Stomach smooth muscle (tissue), 2 donors: ENCODE results near the gene GALNT18.

Experiments used
- H3K27ac ChIP-seq: one replicate; pipeline ENCODE4 v1.7.0; 2013; ENCODE audit warnings: mild to moderate bottlenecking, low read length, inconsistent platforms
- H3K27me3 ChIP-seq, 2 donors: one replicate each; pipeline ENCODE4 v1.7.0; 2013; ENCODE audit warnings: low read length in 2 of 2; ENCODE audit not compliant: insufficient read depth in 2 of 2, control insufficient read depth in 1 of 2
- H3K36me3 ChIP-seq, 2 donors: one replicate each; pipeline ENCODE4 v1.7.0; 2013; ENCODE audit warnings: low read length in 2 of 2; ENCODE audit not compliant: control insufficient read depth in 2 of 2, insufficient read depth in 2 of 2
- H3K4me1 ChIP-seq: one replicate; pipeline ENCODE4 v1.7.0; 2013; ENCODE audit warnings: low read length; ENCODE audit not compliant: control insufficient read depth, insufficient read depth
- H3K4me3 ChIP-seq, 2 donors: one replicate each; pipeline ENCODE4 v1.7.0; 2013; ENCODE audit warnings: low read length in 2 of 2
- H3K9ac ChIP-seq, 2 donors: one replicate each; pipeline ENCODE4 v1.7.0; 2013; ENCODE audit warnings: low read length in 2 of 2, mild to moderate bottlenecking in 1 of 2
- H3K9me3 ChIP-seq, 2 donors: one replicate each; pipeline ENCODE4 v1.7.0; 2013; ENCODE audit warnings: low read length in 2 of 2; ENCODE audit not compliant: control insufficient read depth in 2 of 2
- donor health status: healthy.
- donor health status: Pancreatic carcinoma.

The GALNT18 gene

DNA sequence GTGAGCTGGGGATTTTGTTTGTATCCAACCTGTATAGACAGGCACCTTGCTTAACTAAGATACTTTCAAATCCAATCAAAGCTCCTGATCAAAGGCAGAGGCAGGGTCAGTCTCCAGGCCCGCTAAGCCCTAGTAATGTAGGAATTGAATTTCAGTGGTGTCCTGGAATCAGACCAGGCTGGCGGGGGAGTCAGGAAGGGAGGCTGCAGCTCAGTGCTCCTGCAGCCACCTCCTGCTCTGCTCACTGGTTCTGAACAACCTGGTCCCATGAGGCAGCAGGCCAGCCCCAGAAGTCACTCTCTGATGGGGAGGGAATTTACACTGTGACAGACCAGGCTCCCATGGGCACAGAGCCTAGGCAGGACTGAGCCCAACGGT, 38.5 kb upstream of the GALNT18 start:
- H3K27ac ChIP-seq: no peak overlapping the region
- H3K9ac ChIP-seq: no peak overlapping the region
- no peaks in the 10 kb centered on the region for H3K9me3 ChIP-seq
- no peaks in the 10 kb centered on the region for H3K4me1 ChIP-seq
- H3K4me3 ChIP-seq: no peak overlapping the region
- peaks cover 0 to 2% of the 10 kb centered on the region in 2 donors for H3K27me3 ChIP-seq
- H3K36me3 ChIP-seq: no peaks in the 10 kb centered on the region

DNA sequence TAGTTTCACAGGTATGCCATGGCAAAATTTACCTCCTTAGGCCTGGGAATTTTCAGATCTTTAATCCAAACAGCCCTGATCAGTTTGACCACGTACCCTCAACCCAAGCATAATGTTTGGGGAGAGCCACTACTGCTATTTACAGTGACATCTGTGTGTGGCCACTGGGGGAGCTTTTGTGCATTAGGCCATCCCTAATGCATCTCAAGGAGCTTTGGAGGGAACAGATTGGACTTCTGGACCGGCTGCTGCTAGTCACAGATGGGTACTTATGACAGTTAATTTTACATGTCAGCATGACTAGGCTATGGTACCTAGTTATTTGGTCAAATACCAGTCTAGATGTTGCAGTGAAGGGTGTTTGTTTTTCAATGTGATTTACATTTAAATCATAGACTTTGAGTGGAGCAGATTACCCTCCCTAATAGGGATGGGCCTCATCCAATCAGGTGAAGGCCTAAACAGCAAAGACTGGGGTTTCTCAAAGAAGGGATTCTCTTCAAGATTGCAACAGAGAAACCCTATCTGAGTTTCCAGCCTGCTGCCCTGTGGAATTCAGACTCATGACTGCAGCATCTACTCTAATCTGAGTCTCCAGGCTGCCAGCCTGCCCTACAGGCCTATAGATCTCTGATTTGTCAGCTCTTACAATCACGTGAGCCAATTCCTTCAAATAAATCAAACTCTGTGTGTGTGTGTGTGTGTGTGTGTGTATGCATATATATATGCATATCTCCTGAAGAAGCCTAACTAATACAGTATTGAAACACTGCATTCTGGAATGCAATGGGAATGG, 38.0 kb upstream of the GALNT18 start:
- H3K4me3 ChIP-seq: no peak overlapping the region
- no peaks in the 10 kb centered on the region for H3K9me3 ChIP-seq
- H3K4me1 ChIP-seq: no peaks in the 10 kb centered on the region
- peaks cover 0 to 2% of the 10 kb centered on the region in 2 donors for H3K27me3 ChIP-seq
- no peak overlapping the region for H3K27ac ChIP-seq
- no peaks in the 10 kb centered on the region for H3K36me3 ChIP-seq
- H3K9ac ChIP-seq: no peak overlapping the region

DNA sequence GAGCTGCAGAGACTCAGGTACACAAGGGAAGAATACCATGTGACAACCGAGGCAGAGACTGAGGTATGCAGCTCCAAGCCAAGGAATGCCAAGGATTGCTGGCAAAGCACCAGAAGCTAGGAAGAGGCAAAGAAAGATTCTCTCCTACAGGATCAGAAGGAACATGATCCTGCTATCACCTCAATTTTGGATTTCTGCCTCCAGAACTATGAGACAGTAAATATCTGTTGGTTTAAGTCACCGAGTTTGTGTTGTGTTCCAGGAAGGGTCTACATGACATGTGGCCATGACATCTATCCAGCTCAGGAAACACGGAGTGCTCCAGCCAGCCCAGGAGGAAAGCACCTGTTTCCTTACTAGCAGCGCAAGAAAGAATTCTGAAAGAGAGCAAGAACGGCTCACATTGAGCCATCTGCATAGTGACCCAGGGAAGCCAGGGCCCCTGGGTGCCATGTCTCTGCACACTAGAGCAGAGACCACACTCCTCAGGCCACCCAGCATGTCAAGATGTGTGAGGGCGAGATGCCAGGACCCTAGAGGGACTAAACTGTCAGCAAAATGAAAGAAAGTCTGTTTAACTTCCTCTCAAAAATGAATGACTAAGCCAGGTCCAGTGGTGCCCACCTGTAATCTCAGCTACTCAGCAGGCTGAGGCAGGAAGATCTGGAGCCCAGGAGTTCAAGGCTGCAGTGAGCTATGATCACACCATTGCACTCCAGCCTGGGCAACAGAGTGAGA, 35.6 kb upstream of the GALNT18 start:
- H3K9ac ChIP-seq: no peak overlapping the region
- no peak overlapping the region for H3K4me3 ChIP-seq
- H3K27ac ChIP-seq: no peak overlapping the region
- no peaks in the 10 kb centered on the region for H3K9me3 ChIP-seq
- no peaks in the 10 kb centered on the region for H3K4me1 ChIP-seq
- H3K27me3 ChIP-seq: no peaks in the 10 kb centered on the region
- H3K36me3 ChIP-seq: no peaks in the 10 kb centered on the region

DNA sequence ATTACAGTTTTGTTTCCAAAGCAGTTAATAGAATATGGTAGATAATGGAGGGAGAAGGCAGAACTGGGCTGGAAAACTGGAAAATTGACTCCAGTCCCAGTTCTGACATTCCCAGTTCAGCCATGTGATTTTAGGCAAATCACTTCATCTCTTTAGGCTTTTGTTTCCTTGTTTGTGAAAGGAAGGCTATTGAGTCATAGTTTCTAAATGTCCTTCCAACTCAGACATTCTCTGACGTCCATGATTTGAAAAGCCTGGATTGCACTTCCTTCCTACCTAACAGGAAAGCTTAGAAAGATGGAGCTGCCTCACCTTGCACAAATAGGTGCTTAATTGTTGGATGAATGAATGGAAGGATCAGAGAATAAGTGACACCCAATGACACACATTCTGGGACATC, 19.8 kb upstream of the GALNT18 start:
- H3K27me3 ChIP-seq: peaks cover 0 to 2% of the 10 kb centered on the region in 2 donors
- no peaks in the 10 kb centered on the region for H3K4me1 ChIP-seq
- H3K36me3 ChIP-seq: no peaks in the 10 kb centered on the region
- H3K4me3 ChIP-seq: no peak overlapping the region
- no peak overlapping the region for H3K9ac ChIP-seq
- peaks cover 0 to 5% of the 10 kb centered on the region in 2 donors for H3K9me3 ChIP-seq
- H3K27ac ChIP-seq: no peak overlapping the region

DNA sequence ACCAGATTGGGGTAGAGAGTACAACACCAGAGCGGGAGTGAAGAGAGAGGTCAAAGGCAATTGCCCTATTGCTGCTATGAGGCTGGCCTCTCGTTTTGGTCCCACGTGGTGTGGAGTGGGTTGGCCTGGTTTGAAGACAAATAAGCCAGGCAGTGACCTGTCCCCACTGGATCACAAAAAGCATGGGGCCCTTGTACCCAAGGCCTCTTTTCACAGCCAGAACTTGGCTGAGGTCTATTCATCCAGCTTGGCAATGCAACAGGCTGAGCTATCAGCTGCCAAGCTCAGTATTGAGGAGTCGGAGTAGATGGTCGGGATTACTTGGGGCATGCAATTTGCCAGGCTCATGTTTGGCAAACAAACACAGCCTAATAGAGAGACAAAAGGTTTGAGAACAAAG, 19.2 kb upstream of the GALNT18 start:
- H3K9me3 ChIP-seq: peaks cover 0 to 5% of the 10 kb centered on the region in 2 donors
- H3K4me3 ChIP-seq: no peak overlapping the region
- no peaks in the 10 kb centered on the region for H3K36me3 ChIP-seq
- no peak overlapping the region for H3K27ac ChIP-seq
- peaks cover 0 to 2% of the 10 kb centered on the region in 2 donors for H3K27me3 ChIP-seq
- H3K4me1 ChIP-seq: no peaks in the 10 kb centered on the region
- H3K9ac ChIP-seq: no peak overlapping the region

DNA sequence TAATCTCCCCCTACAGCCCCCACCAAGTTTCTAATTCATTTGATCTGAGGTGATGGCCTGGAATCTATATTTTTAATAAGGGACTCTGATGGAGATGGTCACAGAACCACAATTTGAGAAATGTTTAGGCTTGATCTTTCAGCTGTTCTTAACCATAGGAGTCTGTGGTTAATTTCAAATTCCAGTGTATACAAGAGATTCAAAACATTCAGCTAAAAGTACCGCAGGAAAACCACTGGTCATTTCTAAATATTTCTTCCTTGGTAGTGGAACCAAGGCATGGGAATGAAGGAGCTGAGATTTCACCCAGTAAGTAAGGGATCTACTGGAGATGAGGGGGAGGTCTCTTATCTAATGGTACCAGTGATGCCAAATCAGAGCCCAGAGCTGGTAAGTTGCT, 18.3 kb upstream of the GALNT18 start:
- Histone ChIP-seq H3K4me1 (no peaks in the 10 kb centered on the region), H3K9ac (no peak overlapping the region), H3K4me3 (no peak overlapping the region), H3K36me3 (no peaks in the 10 kb centered on the region), H3K9me3 (peaks cover 0 to 5% of the 10 kb centered on the region in 2 donors), H3K27me3 (peaks cover 0 to 2% of the 10 kb centered on the region in 2 donors), H3K27ac (no peak overlapping the region)

DNA sequence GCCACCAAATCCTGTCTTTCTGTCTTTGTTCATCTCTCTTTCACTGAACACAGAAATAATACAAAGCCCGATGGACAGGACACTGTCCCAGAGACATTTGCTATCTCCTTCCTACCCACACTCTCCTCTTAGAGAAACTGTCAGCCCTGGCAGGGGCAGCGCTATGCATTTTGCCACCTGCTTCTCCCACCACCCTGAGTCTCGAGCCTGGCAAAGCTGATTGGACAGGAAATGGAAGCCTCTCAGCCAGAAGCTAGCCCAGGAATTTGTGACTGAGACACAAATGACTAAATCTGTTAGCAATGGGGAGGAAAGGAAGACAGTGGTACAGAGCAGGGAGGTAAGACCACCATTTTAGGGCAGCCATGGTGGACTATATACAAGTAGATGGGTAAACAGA, 14.9 kb upstream of the GALNT18 start:
- H3K36me3 ChIP-seq: no peaks in the 10 kb centered on the region
- no peak overlapping the region for H3K27ac ChIP-seq
- H3K27me3 ChIP-seq: peaks cover 0 to 2% of the 10 kb centered on the region in 2 donors
- no peak overlapping the region for H3K9ac ChIP-seq
- no peaks in the 10 kb centered on the region for H3K4me1 ChIP-seq
- H3K9me3 ChIP-seq: no peaks in the 10 kb centered on the region
- H3K4me3 ChIP-seq: no peak overlapping the region

DNA sequence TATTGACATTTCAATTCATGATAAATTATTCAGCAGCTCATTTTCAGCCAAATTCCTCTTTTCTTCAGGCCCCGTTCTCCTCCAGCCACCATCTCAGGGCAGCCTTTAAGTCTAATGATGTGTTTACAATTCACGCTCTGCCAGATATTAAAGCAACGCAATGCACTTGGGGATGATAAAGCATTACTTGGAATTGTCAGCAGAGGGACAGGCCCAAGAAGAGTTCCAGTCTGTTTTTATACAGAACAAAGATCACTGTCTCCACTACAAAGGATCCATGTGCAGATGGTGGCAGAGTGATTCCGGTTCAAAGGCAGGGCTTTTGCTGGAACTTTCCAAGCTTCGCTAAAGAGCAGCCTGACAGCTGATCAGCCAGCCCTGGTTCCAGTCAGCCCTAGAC, 13.6 kb upstream of the GALNT18 start:
- Histone ChIP-seq H3K9ac (no peak overlapping the region), H3K4me1 (no peaks in the 10 kb centered on the region), H3K4me3 (no peak overlapping the region), H3K36me3 (no peaks in the 10 kb centered on the region), H3K27me3 (no peaks in the 10 kb centered on the region), H3K9me3 (no peaks in the 10 kb centered on the region), H3K27ac (no peak overlapping the region)

DNA sequence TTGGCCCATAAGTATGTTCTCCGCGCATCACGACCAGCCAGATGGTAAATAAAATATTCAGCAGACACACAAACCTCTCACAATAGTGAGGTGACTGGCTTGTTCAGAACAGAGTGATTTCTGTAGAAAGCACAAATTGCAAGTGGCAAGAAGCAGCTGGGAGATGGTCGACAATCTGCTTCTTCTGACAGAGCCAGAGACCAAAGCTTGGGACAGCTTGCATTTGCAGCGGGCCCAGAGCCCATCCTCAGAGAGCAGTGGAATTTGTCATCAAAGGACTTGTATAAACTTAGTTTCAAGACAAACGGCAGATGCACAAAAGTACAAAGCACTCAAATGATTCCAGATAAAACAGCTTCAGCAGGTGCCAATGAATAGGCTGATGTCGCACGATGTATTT, 7.6 kb upstream of the GALNT18 start:
- Histone ChIP-seq H3K4me3 (no peak overlapping the region), H3K36me3 (no peaks in the 10 kb centered on the region), H3K9ac (no peak overlapping the region), H3K4me1 (peaks cover 6% of the 10 kb centered on the region), H3K27ac (no peak overlapping the region), H3K27me3 (no peaks in the 10 kb centered on the region), H3K9me3 (no peaks in the 10 kb centered on the region)

DNA sequence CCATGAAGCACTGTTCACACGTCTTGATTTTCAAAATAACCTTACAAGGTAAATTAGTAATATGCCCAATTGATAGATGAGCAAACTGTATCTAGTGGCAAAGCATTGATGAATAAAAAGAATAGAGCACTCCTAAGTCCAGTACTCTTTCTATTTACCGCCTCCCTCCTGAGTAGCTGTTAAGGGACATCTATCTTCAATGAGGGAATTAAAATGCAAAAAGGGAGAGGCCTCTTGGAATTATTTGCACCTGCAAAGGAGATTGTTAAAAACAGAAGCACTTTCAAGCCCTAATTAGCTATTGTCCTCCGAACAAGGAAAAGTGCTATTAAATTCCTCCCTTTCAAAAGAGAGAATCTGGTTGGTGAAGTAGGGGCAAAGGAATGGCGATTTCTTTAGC, 6.8 kb upstream of the GALNT18 start:
- H3K4me3 ChIP-seq: no peak overlapping the region
- peaks cover 6% of the 10 kb centered on the region for H3K4me1 ChIP-seq
- no peaks in the 10 kb centered on the region for H3K36me3 ChIP-seq
- no peak overlapping the region for H3K9ac ChIP-seq
- H3K27ac ChIP-seq: no peak overlapping the region
- H3K9me3 ChIP-seq: no peaks in the 10 kb centered on the region
- no peaks in the 10 kb centered on the region for H3K27me3 ChIP-seq

DNA sequence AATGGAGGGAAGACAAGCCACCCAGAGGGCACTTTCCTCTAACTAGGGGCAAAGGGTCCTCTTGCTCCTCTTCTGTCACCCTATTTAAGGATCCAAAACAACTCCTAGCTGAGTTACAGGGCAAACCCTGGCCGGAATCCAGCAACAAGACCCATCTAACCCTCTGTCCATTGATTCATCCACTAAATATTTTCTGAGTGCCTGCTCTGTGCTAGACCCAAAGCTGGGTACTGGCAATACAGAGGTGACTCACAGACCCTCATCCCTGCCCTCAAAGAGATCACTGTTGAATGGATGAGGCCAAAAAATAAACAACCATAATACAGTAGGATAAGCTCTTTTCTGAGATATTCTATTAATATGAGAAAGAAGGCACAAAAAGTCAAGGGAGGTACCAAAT, 4.3 kb upstream of the GALNT18 start:
- no peaks in the 10 kb centered on the region for H3K27me3 ChIP-seq
- no peaks in the 10 kb centered on the region for H3K36me3 ChIP-seq
- no peak overlapping the region for H3K27ac ChIP-seq
- peaks cover 19% of the 10 kb centered on the region for H3K4me1 ChIP-seq
- H3K4me3 ChIP-seq: no peak overlapping the region
- no peaks in the 10 kb centered on the region for H3K9me3 ChIP-seq
- no peak overlapping the region for H3K9ac ChIP-seq
